Left lung (tissue), 10 donors: ENCODE measurements around the gene PRPH2. TPM values are rescaled to one million over a fixed set of nuclear protein-coding genes. Genes with fewer than 3 reads are reported as not detected.

Experiments
- ATAC-seq: fragments of 200-7000 bp; cut with Tn5 transposase; one replicate; pipeline ENCODE4 v1.9.1; 2020; ENCODE audit warnings: moderate library complexity
- DNase-seq, 4 donors: peaks; one replicate each; pipeline ENCODE4 v3.0.0-alpha.2; 2013 to 2020
- H3K27ac ChIP-seq, 2 donors: fragments of 200-600 bp; sonication (generic) in 1 of 2; one replicate each; pipeline versions ENCODE4 v1.5.0 to v1.8.0; 2020 to 2021
- H3K27me3 ChIP-seq, 2 donors: fragments of 200-600 bp; sonication (generic) in 1 of 2; one replicate each; pipeline versions ENCODE4 v1.5.0 to v1.8.0; 2020 to 2021
- H3K36me3 ChIP-seq, 2 donors: fragments of 200-600 bp; sonication (generic) in 1 of 2; one replicate each; pipeline versions ENCODE4 v1.5.0 to v1.8.0; 2020 to 2021
- H3K4me1 ChIP-seq, 2 donors: fragments of 200-600 bp; one replicate each; pipeline ENCODE4 v1.8.0; 2021
- H3K4me3 ChIP-seq, 2 donors: fragments of 200-600 bp; sonication (generic) in 1 of 2; one replicate each; pipeline versions ENCODE4 v1.5.0 to v1.8.0; 2020 to 2021; ENCODE audit warnings: mild to moderate bottlenecking in 1 of 2
- H3K9me3 ChIP-seq, 2 donors: fragments of 200-600 bp; sonication (generic) in 1 of 2; one replicate each; pipeline versions ENCODE4 v1.5.0 to v1.8.0; 2020 to 2021
- intact Hi-C, 2 donors: fragments of 100-400 bp; cut with DNase I; formaldehyde crosslinking; loops; one replicate each; pipeline versions ENCODE4 v1.11.2 to v1.14.2; 2022
- polyA plus RNA-seq, 6 donors: library from polyadenylated mRNA; unstranded; fragments of 120-200 nt; gene quantifications; one replicate each; pipeline ENCODE4 v1.2.1, GENCODE V29; 2013; ENCODE audit not compliant: insufficient read length in 6 of 6
- total RNA-seq, 2 donors: library from RNA; stranded (reverse); fragmentation: NEBNext Ultra II Directional; extraction: Animal tissue kit (Norgen Biotek cat#: 25700); gene quantifications; one replicate each; pipeline ENCODE4 v1.2.1, GENCODE V29; 2021
- TF ChIP-seq, protein P1 (sequence below), 2 donors: fragments of 200-600 bp; sonication (generic) in 1 of 2; IDR thresholded peaks; one replicate each; pipeline versions ENCODE4 v1.5.0 to v1.8.0; 2021; ENCODE audit warnings: antibody characterized with exemption in 2 of 2
- donor health status: DM: no; HTN: yes; CAD: no.
- donor health status: DM: no; HTN: no; CAD: no.

The PRPH2 gene
- total and polyA plus RNA-seq, 8 donors, result 1.7 to 5.6 (median 4.4) TPM

DNA sequence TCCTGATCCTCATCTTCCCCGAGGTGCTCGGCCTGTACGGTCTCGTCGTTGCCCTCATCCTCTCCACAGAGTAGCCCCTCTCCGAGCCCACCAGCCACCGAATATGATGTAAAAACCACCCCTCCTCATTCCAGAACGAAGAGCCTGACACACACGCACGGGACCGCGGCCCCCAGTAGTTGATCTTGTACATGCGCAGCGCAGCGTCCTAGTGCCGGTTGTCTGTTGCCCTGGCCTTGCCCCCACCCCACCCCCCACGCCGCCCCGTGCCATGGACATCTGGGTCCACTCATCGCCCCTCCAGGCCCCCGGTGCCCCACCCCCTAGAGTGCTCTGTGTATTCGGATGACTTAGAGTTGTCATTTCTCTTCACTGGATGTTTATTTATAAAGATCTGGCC, 5.2 kb upstream of the PRPH2 start:
- Histone ChIP-seq H3K4me3 (peak overlapping the region; percentile 39 to 52), H3K4me1 (peaks cover 0 to 16% of the 10 kb centered on the region in 2 donors), H3K27ac (peak overlapping the region; percentile 75 to 86), H3K9me3 (no peaks in the 10 kb centered on the region), H3K27me3 (no peaks in the 10 kb centered on the region), H3K36me3 (no peaks in the 10 kb centered on the region)
- TF ChIP-seq, protein P1, sequence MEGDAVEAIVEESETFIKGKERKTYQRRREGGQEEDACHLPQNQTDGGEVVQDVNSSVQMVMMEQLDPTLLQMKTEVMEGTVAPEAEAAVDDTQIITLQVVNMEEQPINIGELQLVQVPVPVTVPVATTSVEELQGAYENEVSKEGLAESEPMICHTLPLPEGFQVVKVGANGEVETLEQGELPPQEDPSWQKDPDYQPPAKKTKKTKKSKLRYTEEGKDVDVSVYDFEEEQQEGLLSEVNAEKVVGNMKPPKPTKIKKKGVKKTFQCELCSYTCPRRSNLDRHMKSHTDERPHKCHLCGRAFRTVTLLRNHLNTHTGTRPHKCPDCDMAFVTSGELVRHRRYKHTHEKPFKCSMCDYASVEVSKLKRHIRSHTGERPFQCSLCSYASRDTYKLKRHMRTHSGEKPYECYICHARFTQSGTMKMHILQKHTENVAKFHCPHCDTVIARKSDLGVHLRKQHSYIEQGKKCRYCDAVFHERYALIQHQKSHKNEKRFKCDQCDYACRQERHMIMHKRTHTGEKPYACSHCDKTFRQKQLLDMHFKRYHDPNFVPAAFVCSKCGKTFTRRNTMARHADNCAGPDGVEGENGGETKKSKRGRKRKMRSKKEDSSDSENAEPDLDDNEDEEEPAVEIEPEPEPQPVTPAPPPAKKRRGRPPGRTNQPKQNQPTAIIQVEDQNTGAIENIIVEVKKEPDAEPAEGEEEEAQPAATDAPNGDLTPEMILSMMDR (IDR thresholded peaks at IDR 0.05), result no peak
- no peak for ATAC-seq
- no peak for DNase-seq
- intact Hi-C loops, result loop anchor here in 1 of 2 donors (10.0 kb wide), 1 partner anchor 63 kb away; no protein-coding TSS in a partner anchor

DNA sequence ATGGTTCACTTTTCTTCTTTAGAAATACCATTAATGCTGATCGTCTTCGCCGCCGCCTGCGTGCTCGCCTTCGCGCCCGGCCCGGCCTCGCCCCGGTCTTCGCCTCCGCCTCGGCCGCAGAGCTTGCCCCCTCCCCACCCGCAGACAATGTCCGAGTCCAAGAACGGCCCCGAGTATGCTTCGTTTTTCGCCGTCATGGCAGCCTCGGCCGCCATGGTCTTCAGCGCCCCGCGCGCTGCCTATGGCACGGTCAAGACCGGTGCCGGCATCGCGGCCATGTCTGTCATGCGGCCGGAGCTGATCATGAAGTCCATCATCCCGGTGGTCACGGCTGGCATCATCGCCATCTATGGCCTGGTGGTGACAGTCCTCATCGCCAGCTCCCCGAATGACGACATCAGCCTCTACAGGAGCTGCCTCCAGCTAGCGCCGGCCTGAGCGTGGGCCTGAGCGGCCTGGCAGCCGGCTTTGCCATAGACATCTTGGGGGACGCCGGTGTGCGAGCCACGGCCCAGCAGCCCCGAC, 4.8 kb upstream of the PRPH2 start:
- intact Hi-C loops, result loop anchor here in 1 of 2 donors (10.0 kb wide), 1 partner anchor 62 kb away; no protein-coding TSS in a partner anchor
- Histone ChIP-seq H3K27me3 (no peaks in the 10 kb centered on the region), H3K36me3 (no peaks in the 10 kb centered on the region), H3K9me3 (no peaks in the 10 kb centered on the region), H3K4me3 (peak overlapping the region; percentile 39 to 52), H3K27ac (peak overlapping the region; percentile 75 to 86), H3K4me1 (peaks cover 0 to 16% of the 10 kb centered on the region in 2 donors)
- TF ChIP-seq, protein P1 (IDR thresholded peaks at IDR 0.05), result no peak
- ATAC-seq (peak; percentile 67), DNase-seq (peak; percentile 40 to 82 (median 50))

DNA sequence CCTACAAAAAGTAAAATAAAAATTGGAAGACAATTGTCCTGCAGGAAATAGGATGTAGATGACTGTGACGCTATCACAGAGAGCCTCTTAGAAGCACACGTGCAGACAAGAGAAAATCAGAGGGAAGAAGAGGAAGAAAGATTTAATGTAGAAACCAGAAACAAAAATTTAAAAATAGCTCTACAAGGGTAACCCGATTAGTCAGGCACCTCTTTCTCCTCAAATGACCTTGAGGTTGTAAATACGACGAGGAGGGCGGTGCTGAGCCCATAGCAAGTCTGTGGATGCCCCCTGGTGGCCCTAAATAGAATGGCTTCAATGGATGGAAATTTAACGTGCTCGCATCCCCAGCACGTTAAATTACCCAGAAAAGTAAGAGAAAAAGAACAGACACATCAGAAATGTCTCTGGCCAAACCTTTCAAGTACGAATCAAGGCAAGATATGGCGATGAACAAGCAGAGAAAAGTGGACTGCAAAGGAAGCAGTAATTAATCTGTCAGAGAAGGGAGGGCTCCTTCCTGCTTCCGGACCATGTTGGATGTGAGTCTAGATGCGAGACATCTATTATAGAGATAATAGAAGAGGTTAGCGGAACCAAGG, 4.2 kb upstream of the PRPH2 start:
- TF ChIP-seq, protein P1 (IDR thresholded peaks at IDR 0.05), result peak; percentile 87 to 95
- Histone ChIP-seq H3K4me1 (peaks cover 0 to 16% of the 10 kb centered on the region in 2 donors), H3K9me3 (no peaks in the 10 kb centered on the region), H3K36me3 (no peaks in the 10 kb centered on the region), H3K27me3 (no peaks in the 10 kb centered on the region), H3K4me3 (peak overlapping the region; percentile 39 to 52), H3K27ac (peak overlapping the region; percentile 75 to 86)
- intact Hi-C loops, result loop anchor here in 1 of 2 donors (10.0 kb wide), 1 partner anchor 62 kb away; no protein-coding TSS in a partner anchor
- DNase-seq, result peak; percentile 58 to 90 (median 82)
- peak; percentile 99 for ATAC-seq

DNA sequence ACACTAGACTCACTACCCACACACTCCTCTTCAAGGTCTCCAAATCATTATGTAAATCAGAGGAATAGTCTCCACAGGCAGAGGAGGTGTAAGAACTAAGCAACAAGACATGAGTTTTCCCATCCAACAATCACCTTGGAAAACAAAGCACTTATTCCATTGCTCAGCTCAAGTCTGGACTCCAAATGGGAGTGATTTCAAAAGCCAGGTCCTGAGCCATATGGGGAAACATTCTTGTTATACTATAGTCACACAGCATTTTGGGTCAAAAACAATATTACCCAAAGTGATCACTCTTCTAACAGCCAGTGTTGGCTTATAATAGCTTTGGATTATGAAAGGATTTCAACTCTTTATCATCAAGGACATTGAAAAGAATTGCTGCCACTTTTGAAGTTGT, 3.6 kb upstream of the PRPH2 start:
- H3K9me3 ChIP-seq, result no peaks in the 10 kb centered on the region
- H3K27ac ChIP-seq, result peak overlapping the region; percentile 75 to 86
- H3K4me3 ChIP-seq, result peak overlapping the region; percentile 39 to 52
- no peaks in the 10 kb centered on the region for H3K27me3 ChIP-seq
- TF ChIP-seq, protein P1 (IDR thresholded peaks at IDR 0.05), result no peak
- DNase-seq, result no peak
- intact Hi-C loops, result loop anchor here in 1 of 2 donors (10.0 kb wide), 1 partner anchor 61 kb away; no protein-coding TSS in a partner anchor
- no peak for ATAC-seq
- peaks cover 0 to 16% of the 10 kb centered on the region in 2 donors for H3K4me1 ChIP-seq
- H3K36me3 ChIP-seq, result no peaks in the 10 kb centered on the region

DNA sequence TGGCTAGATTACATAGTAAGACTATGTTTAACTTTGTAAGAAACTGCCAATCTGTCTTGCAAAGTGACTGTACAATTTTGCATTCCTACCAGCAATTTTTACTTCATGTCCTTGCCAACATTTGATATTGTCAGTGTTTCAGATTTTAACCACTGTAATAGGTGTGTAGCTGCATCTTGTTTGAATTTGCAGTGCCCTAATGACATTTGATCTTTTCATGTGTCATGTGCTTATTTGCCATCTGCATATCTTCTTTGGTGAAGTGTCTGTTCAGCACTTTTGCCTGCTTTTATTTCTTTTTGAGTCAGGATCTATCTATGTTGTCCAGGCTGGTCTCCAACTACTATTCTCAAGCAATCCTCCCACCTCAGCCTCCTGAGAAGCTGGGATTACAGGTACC, 2.4 kb upstream of the PRPH2 start:
- DNase-seq, result no peak
- intact Hi-C loops, result loop anchor here in 1 of 2 donors (10.0 kb wide), 1 partner anchor 60 kb away; no protein-coding TSS in a partner anchor

More for the DNA sequence above, 2.4 kb upstream of the PRPH2 start:
- peaks cover 0 to 16% of the 10 kb centered on the region in 2 donors for H3K4me1 ChIP-seq
- TF ChIP-seq, protein P1 (IDR thresholded peaks at IDR 0.05), result no peak
- H3K27me3 ChIP-seq, result no peaks in the 10 kb centered on the region
- no peaks in the 10 kb centered on the region for H3K36me3 ChIP-seq
- no peak for ATAC-seq
- no peaks in the 10 kb centered on the region for H3K9me3 ChIP-seq
- no peak overlapping the region for H3K27ac ChIP-seq
- H3K4me3 ChIP-seq, result no peak overlapping the region
